Prostate gland (tissue), 2 donors: Measurements from ENCODE around the gene ANKEF1. TPM values are rescaled to one million over a fixed set of nuclear protein-coding genes. Genes with fewer than 3 reads are reported as not detected.

Experiments used
- DNase-seq: peaks from one replicate; pipeline ENCODE4 v3.0.0-alpha.2; 2019; ENCODE audit warnings: low spot score
- H3K27ac ChIP-seq, 2 donors: fragments of 200-600 bp; sonication (generic); 2 replicates each; pipeline ENCODE4 v1.5.1; 2017 to 2019
- H3K27me3 ChIP-seq: fragments of 200-600 bp; sonication (generic); replicated peaks from 2 replicates; pipeline ENCODE4 v1.5.1; 2019; ENCODE audit not compliant: insufficient read depth
- H3K36me3 ChIP-seq, 2 donors: fragments of 200-600 bp; sonication (generic); 1 replicate in 1 of 2; 2 replicates in 1 of 2; pipeline versions ENCODE4 v1.5.1 to v1.8.1; 2017 to 2019
- H3K4me1 ChIP-seq: fragments of 200-600 bp; sonication (generic); replicated peaks from 2 replicates; pipeline ENCODE4 v1.5.1; 2019
- H3K4me3 ChIP-seq, 2 donors: fragments of 200-600 bp; sonication (generic); 2 replicates each; pipeline ENCODE4 v1.5.1; 2017 to 2019
- H3K9me3 ChIP-seq: fragments of 200-600 bp; sonication (generic); 2 replicates; pipeline ENCODE4 v1.5.1; 2017
- CTCF ChIP-seq, 4 experiments: fragments of 200-600 bp in 2 of 4; fragments of 450-650 bp in 2 of 4; sonication (generic) in 2 of 4; IDR thresholded peaks; 1 replicate in 3 of 4; 2 replicates in 1 of 4; pipeline ENCODE4 v1.5.1; 2016 to 2019; ENCODE audit warnings: antibody characterized with exemption in 4 of 4, mild to moderate bottlenecking in 2 of 4, moderate library complexity in 2 of 4
- POLR2AphosphoS5 ChIP-seq: sonication (generic); formaldehyde crosslinking; IDR thresholded peaks from one replicate; pipeline ENCODE4 v1.6.1; 2017; ENCODE audit warnings: antibody characterized with exemption
- intact Hi-C: fragments of 100-400 bp; cut with DNase I; formaldehyde crosslinking; loops from one replicate; pipeline ENCODE4 v1.14.2; 2022
- small RNA-seq, 2 donors: library from RNA; depleted of rRNA; stranded (forward); fragments of <200 nt; gene quantifications; one replicate each; pipeline ENCODE3, GENCODE V24; 2016
- total RNA-seq, 2 donors: library from RNA; depleted of rRNA; stranded (reverse); fragments of >200 nt; gene quantifications; one replicate each; pipeline ENCODE4 v1.1.0, GENCODE V29; 2016

Gene ANKEF1
- total RNA-seq, 2 donors from 2014 or later, result 7.1 to 7.5 TPM

- no peak overlapping the region for H3K27ac ChIP-seq
- H3K4me1 ChIP-seq, result no peaks in the 10 kb centered on the region
- no peaks in the 10 kb centered on the region for H3K27me3 ChIP-seq
- no peak overlapping the region for H3K4me3 ChIP-seq
- H3K36me3 ChIP-seq, result no peaks in the 10 kb centered on the region
- H3K9me3 ChIP-seq, result no peaks in the 10 kb centered on the region
- DNase-seq, result no peak
- no peak for TF ChIP-seq POLR2AphosphoS5
- TF ChIP-seq CTCF (IDR thresholded peaks at IDR 0.05), result no peak
- intact Hi-C loops, result no loop called here
These were observed 70.3 kb downstream of the ANKEF1 start for GRCh38 chr20:10105046-10105445.

Small RNA genes within 50 kb of the gene (small RNA-seq; reads per million reads assigned to genes)
- 0 reads per million in 2 donors for gene RF00017

Other genes starting within 250 kb of the ANKEF1 start
- 1 to 10 TPM; 1.4 to 1.9 TPM for gene PAK5, start 195.9 kb upstream of the ANKEF1 start, total RNA-seq
- gene SNAP25, start 183.8 kb downstream of the ANKEF1 start, total RNA-seq, result 1 to 10 TPM; 2.1 to 10.0 TPM